ENCODE measurements around the gene BCORL1. TPM values are rescaled to one million over a fixed set of nuclear protein-coding genes. Genes with fewer than 3 reads are reported as not detected.

Gene BCORL1
- total RNA-seq, 1 experiment from 2014 or later, result 32.2 TPM

DNA sequence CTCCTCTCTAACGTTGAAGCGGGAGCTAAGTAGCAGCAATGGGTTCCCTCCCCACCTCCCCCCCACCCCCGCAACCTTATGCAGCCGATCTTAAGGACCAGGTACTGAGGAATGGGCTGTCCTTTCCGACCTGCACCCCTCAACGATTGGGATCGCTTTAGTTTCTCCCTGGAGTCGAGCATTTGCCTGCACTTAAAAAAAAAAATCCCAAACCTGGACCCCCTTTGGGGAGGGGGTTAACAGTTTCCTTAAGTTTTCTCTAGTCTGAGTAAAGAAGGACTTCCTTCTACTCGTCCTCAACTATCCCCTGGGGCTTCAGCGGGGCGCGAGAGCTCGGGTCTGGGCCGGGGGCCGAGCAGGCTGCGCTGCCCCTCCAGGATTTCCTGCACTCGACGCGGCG is 25.7 kb upstream of the BCORL1 start:
- peak overlapping the region; percentile 76 for H3K4me2 ChIP-seq
- H2AFZ ChIP-seq, result peak overlapping the region; percentile 90
- no peaks in the 10 kb centered on the region for H3K9me3 ChIP-seq (ENCODE audit: insufficient read depth, low read depth)
- ChIA-PET POLR2A (ENCODE audit: unreplicated experiment) (interaction anchor here (0.6 kb wide), 1 partner anchor 31 kb away, joined by 3 read pairs; no protein-coding TSS in a partner anchor), CTCF (no interaction called here)
- peaks cover 18% of the 10 kb centered on the region; the same call in 1 of the 2 replicates for H3F3A ChIP-seq (ENCODE audit: insufficient read depth, low read depth)
- H3K4me3 ChIP-seq, result peak overlapping the region; percentile 61; the same call in 1 of the 2 replicates
- no peak overlapping the region for H3K27ac ChIP-seq
- intact Hi-C loops (cut with micrococcal nuclease; ENCODE audit: unreplicated experiment), result no loop called here
- H3K79me2 ChIP-seq (ENCODE audit: low read depth), result no peaks in the 10 kb centered on the region
- TF ChIP-seq, protein P1, sequence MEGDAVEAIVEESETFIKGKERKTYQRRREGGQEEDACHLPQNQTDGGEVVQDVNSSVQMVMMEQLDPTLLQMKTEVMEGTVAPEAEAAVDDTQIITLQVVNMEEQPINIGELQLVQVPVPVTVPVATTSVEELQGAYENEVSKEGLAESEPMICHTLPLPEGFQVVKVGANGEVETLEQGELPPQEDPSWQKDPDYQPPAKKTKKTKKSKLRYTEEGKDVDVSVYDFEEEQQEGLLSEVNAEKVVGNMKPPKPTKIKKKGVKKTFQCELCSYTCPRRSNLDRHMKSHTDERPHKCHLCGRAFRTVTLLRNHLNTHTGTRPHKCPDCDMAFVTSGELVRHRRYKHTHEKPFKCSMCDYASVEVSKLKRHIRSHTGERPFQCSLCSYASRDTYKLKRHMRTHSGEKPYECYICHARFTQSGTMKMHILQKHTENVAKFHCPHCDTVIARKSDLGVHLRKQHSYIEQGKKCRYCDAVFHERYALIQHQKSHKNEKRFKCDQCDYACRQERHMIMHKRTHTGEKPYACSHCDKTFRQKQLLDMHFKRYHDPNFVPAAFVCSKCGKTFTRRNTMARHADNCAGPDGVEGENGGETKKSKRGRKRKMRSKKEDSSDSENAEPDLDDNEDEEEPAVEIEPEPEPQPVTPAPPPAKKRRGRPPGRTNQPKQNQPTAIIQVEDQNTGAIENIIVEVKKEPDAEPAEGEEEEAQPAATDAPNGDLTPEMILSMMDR (conservative IDR thresholded peaks at IDR 0.05), result no peak
- TF ChIP-seq EZH2 (IDR thresholded peaks at IDR 0.05; ENCODE audit: low read depth), result no peak
- H3K36me3 ChIP-seq (ENCODE audit: low read depth), result no peaks in the 10 kb centered on the region
- peaks cover 10% of the 10 kb centered on the region for H3K4me1 ChIP-seq (replicated peaks; ENCODE audit: insufficient read depth)
- H4K20me1 ChIP-seq (ENCODE audit: insufficient read depth), result no peaks in the 10 kb centered on the region
- DNase-seq, result no peak
- no peaks in the 10 kb centered on the region for H3K27me3 ChIP-seq (ENCODE audit: insufficient read depth, low read depth)
- no peaks in the 10 kb centered on the region for H3K9me2 ChIP-seq (ENCODE audit: insufficient read depth)
- no TSS peak for BruUV-seq (replicated peaks)

DNA sequence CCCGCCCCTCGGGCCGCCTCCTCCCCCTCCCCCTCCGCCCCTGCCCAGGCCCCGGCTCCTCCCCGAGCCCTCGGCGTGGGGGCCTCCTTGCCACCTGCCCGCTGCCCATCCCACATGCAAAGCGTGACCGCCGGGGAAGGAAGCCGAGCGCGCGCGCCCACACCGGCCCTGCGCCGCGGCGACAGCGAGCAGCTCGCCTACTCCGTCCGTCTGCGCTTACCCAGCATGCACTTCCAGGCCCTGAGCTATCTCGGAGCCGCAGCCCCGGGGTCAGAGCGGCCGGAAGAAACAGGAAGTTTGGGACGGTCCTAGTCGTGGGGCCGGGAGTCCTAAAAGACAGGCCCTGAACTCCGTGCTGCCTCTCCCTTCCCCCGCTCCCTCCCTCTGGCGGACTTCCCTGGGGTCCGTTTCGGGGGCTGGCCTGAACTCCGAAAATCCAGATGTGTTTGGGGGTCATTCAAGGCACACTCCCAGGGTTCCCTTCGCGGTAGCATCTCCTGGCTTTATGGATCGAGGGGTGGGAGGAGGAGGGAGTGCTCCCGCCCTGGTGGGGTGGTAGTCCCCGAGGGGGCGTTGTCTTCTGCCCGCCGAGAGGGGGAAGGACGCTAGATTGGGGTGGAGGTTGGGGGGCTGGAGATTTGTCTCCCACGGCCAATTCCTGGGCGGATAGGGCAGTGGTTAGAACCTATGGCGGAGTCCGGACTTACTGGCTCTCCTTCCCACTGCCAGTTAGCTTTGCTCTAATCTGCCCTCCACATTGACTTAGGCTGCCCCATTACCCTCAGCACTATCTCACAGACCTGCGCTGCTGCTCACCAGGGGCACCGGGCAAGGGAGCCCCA is 25.0 kb upstream of the BCORL1 start:
- Histone ChIP-seq H3F3A (ENCODE audit: insufficient read depth, low read depth) (peaks cover 18% of the 10 kb centered on the region; the same call in 1 of the 2 replicates), H3K4me3 (peak overlapping the region; percentile 61), H3K4me2 (peak overlapping the region; percentile 76), H2AFZ (peak overlapping the region; percentile 82), H3K36me3 (ENCODE audit: low read depth) (no peaks in the 10 kb centered on the region), H3K9me2 (ENCODE audit: insufficient read depth) (no peaks in the 10 kb centered on the region), H3K9me3 (ENCODE audit: insufficient read depth, low read depth) (no peaks in the 10 kb centered on the region), H3K4me1 (replicated peaks; ENCODE audit: insufficient read depth) (peaks cover 14% of the 10 kb centered on the region), H3K27ac (peak overlapping the region; percentile 24; the same call in 1 of the 2 replicates), H4K20me1 (ENCODE audit: insufficient read depth) (no peaks in the 10 kb centered on the region), H3K27me3 (ENCODE audit: insufficient read depth, low read depth) (no peaks in the 10 kb centered on the region), H3K79me2 (ENCODE audit: low read depth) (no peaks in the 10 kb centered on the region)
- POLR2A ChIA-PET (ENCODE audit: unreplicated experiment), result interaction anchor here (0.5 to 0.6 kb wide), 2 partner anchors 28 to 32 kb away, joined by 3 to 4 read pairs; no protein-coding TSS in a partner anchor
- intact Hi-C loops (cut with micrococcal nuclease; ENCODE audit: unreplicated experiment), result no loop called here
- TF ChIP-seq EZH2 (IDR thresholded peaks at IDR 0.05; ENCODE audit: low read depth), result no peak
- TF ChIP-seq, protein P1 (conservative IDR thresholded peaks at IDR 0.05), result no peak
- CTCF ChIA-PET, result interaction anchor here (0.7 kb wide), 1 partner anchor 37 kb away, joined by 4 read pairs; no protein-coding TSS in a partner anchor
- peak; percentile 52 to 83 for DNase-seq
- no TSS peak for BruUV-seq (replicated peaks)

DNA sequence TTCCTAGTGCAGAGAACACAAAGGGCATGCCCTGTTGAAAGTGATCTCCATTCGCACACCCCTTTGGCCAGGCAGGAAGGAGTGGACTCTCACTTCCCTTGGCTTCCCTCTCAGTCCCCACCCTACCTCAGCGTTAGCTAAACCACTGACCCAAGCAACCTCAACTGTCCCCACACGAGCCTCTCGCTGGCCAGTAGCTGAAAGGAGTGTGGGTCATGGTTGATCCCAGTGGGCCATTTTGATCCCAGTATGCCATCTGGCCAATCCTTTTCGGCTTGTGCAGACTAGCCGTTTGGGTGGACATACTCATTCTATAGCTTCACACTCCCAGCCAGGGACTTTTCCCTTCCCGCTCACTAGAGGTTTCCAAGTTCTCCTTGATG is 24.4 kb upstream of the BCORL1 start:
- H3K27ac ChIP-seq, result no peak overlapping the region
- H2AFZ ChIP-seq, result peak overlapping the region; percentile 82
- CTCF ChIA-PET, result no interaction called here

More for the DNA sequence above, 24.4 kb upstream of the BCORL1 start:
- intact Hi-C loops (cut with micrococcal nuclease; ENCODE audit: unreplicated experiment), result no loop called here
- Histone ChIP-seq H3K79me2 (ENCODE audit: low read depth) (no peaks in the 10 kb centered on the region), H4K20me1 (ENCODE audit: insufficient read depth) (no peaks in the 10 kb centered on the region), H3F3A (ENCODE audit: insufficient read depth, low read depth) (peaks cover 18% of the 10 kb centered on the region; the same call in 1 of the 2 replicates), H3K9me3 (ENCODE audit: insufficient read depth, low read depth) (no peaks in the 10 kb centered on the region), H3K4me2 (peak overlapping the region; percentile 76), H3K9me2 (ENCODE audit: insufficient read depth) (no peaks in the 10 kb centered on the region), H3K4me1 (replicated peaks; ENCODE audit: insufficient read depth) (peaks cover 14% of the 10 kb centered on the region), H3K27me3 (ENCODE audit: insufficient read depth, low read depth) (no peaks in the 10 kb centered on the region), H3K36me3 (ENCODE audit: low read depth) (no peaks in the 10 kb centered on the region), H3K4me3 (peak overlapping the region; percentile 61; the same call in 1 of the 2 replicates)
- TF ChIP-seq, protein P1 (conservative IDR thresholded peaks at IDR 0.05), result no peak
- no peak for TF ChIP-seq EZH2 (IDR thresholded peaks at IDR 0.05; ENCODE audit: low read depth)
- POLR2A ChIA-PET (ENCODE audit: unreplicated experiment), result no interaction called here
- TSS peak; percentile 66 for BruUV-seq (replicated peaks)
- no peak for DNase-seq
